ENCODE data around the gene C16orf92.
A peak's percentile ranks its signal among the peaks of the same experiment; 100 is the strongest.

C16orf92 gene

GRCh38 chr16:30004424-30004776, 18.6 kb upstream of the C16orf92 start:
- Histone ChIP-seq H3K27ac (replicated peaks; ENCODE audit: low read length) (no peak overlapping the region), H4K91ac (ENCODE audit: low read depth, low read length, poor library complexity) (no peak overlapping the region), H4K8ac (ENCODE audit: low read depth, low read length) (no peak overlapping the region), H3K4me1 (ENCODE audit: control insufficient read depth in 2 of 2, insufficient read depth in 1 of 2, low read depth in 1 of 2, low read length in 2 of 2) (no peaks in the 10 kb centered on the region), H3K4me2 (ENCODE audit: insufficient read depth, low read length, poor library complexity, severe bottlenecking) (no peak overlapping the region), H3K4ac (ENCODE audit: low read length) (peak overlapping the region; percentile 53), H2BK12ac (ENCODE audit: low read length) (no peak overlapping the region), H3K36me3 (replicated peaks in 1 of 2; ENCODE audit: control insufficient read depth in 2 of 2, insufficient read depth in 2 of 2, low read length in 2 of 2) (peaks cover 19 to 48% of the 10 kb centered on the region in 2 donors), H2BK120ac (ENCODE audit: low read depth, low read length) (no peak overlapping the region), H3K23ac (ENCODE audit: low read depth, low read length, poor library complexity) (peak overlapping the region; percentile 73), H3K18ac (ENCODE audit: low read length) (no peak overlapping the region), H3K14ac (ENCODE audit: low read length) (no peak overlapping the region), H2BK5ac (ENCODE audit: low read length) (peak overlapping the region; percentile 39), H3K27me3 (ENCODE audit: control insufficient read depth in 3 of 3, insufficient read depth in 3 of 3, low read depth in 1 of 3, low read length in 3 of 3) (no peaks in the 10 kb centered on the region), H3K4me3 (ENCODE audit: low read length in 2 of 2) (no peak overlapping the region), H3K9me3 (replicated peaks in 1 of 2; ENCODE audit: control insufficient read depth in 2 of 2, insufficient read depth in 1 of 2, low read depth in 1 of 2, low read length in 2 of 2) (no peaks in the 10 kb centered on the region), H2AK5ac (ENCODE audit: low read depth, low read length) (peak overlapping the region; percentile 46), H2BK15ac (ENCODE audit: low read length) (no peak overlapping the region), H2AFZ (ENCODE audit: low read length) (no peak overlapping the region), H3K79me1 (ENCODE audit: low read depth, low read length) (peaks cover 6% of the 10 kb centered on the region), H3K9ac (ENCODE audit: low read depth, low read length, poor library complexity) (no peak overlapping the region)
- DNase-seq (ENCODE audit: low spot score): no peak
- WGBS, 2 donors (ENCODE audit: extremely low coverage in 2 of 2, insufficient read length in 2 of 2, insufficient replicate concordance in 1 of 2): no CpG with 5 or more reads among the region's 19 CpGs

DNA sequence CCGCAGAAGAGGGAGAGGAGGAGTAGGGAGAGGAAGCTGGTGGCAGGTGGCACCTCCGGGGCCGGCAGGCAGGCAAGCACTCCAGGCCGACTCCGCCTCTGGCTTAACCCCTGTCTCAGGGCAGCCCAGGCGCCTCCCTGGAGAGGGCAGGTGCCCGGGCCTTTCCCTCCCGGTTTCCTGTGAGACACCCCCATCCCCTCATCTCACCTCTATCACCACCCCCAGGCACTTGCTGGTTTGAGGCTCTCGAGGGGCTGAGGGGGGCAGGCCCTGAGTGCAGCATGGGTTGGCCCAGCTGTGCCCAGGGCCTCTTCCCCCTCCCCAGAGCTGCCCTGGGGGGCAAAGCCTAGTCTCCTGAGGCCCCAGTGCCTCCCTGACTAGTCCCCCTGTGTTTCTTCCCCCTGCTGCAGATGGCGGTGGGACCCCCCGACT, 18.2 kb upstream of the C16orf92 start:
- H2BK12ac ChIP-seq (ENCODE audit: low read length): no peak overlapping the region
- H3K4me1 ChIP-seq (ENCODE audit: control insufficient read depth in 2 of 2, insufficient read depth in 1 of 2, low read depth in 1 of 2, low read length in 2 of 2): peaks cover 0 to 1% of the 10 kb centered on the region in 2 donors
- no peak overlapping the region for H3K4me2 ChIP-seq (ENCODE audit: insufficient read depth, low read length, poor library complexity, severe bottlenecking)
- H3K4ac ChIP-seq (ENCODE audit: low read length): no peak overlapping the region
- peaks cover 16 to 44% of the 10 kb centered on the region in 2 donors for H3K36me3 ChIP-seq (replicated peaks in 1 of 2; ENCODE audit: control insufficient read depth in 2 of 2, insufficient read depth in 2 of 2, low read length in 2 of 2)
- no peak overlapping the region for H2BK5ac ChIP-seq (ENCODE audit: low read length)
- no peak overlapping the region for H3K4me3 ChIP-seq (ENCODE audit: low read length in 2 of 2)
- H4K8ac ChIP-seq (ENCODE audit: low read depth, low read length): no peak overlapping the region
- H3K79me1 ChIP-seq (ENCODE audit: low read depth, low read length): peaks cover 6% of the 10 kb centered on the region
- no peak overlapping the region for H2BK15ac ChIP-seq (ENCODE audit: low read length)
- H3K14ac ChIP-seq (ENCODE audit: low read length): peak overlapping the region; percentile 8
- H3K27ac ChIP-seq (replicated peaks; ENCODE audit: low read length): no peak overlapping the region
- peak overlapping the region; percentile 46 for H2AK5ac ChIP-seq (ENCODE audit: low read depth, low read length)
- H2AFZ ChIP-seq (ENCODE audit: low read length): no peak overlapping the region
- WGBS, 2 donors (ENCODE audit: extremely low coverage in 2 of 2, insufficient read length in 2 of 2, insufficient replicate concordance in 1 of 2): no CpG with 5 or more reads among the region's 11 CpGs
- H4K91ac ChIP-seq (ENCODE audit: low read depth, low read length, poor library complexity): no peak overlapping the region
- no peak overlapping the region for H3K18ac ChIP-seq (ENCODE audit: low read length)
- DNase-seq (ENCODE audit: low spot score): no peak
- no peaks in the 10 kb centered on the region for H3K27me3 ChIP-seq (ENCODE audit: control insufficient read depth in 3 of 3, insufficient read depth in 3 of 3, low read depth in 1 of 3, low read length in 3 of 3)
- no peaks in the 10 kb centered on the region for H3K9me3 ChIP-seq (replicated peaks in 1 of 2; ENCODE audit: control insufficient read depth in 2 of 2, insufficient read depth in 1 of 2, low read depth in 1 of 2, low read length in 2 of 2)
- H2BK120ac ChIP-seq (ENCODE audit: low read depth, low read length): no peak overlapping the region
- peak overlapping the region; percentile 70 for H3K9ac ChIP-seq (ENCODE audit: low read depth, low read length, poor library complexity)
- peak overlapping the region; percentile 73 for H3K23ac ChIP-seq (ENCODE audit: low read depth, low read length, poor library complexity)

GRCh38 chr16:30005341-30006094, 17.5 kb upstream of the C16orf92 start:
- Histone ChIP-seq H2BK5ac (ENCODE audit: low read length) (no peak overlapping the region), H4K8ac (ENCODE audit: low read depth, low read length) (no peak overlapping the region), H2BK12ac (ENCODE audit: low read length) (no peak overlapping the region), H2BK15ac (ENCODE audit: low read length) (no peak overlapping the region), H3K4me3 (ENCODE audit: low read length in 2 of 2) (no peak overlapping the region), H3K23ac (ENCODE audit: low read depth, low read length, poor library complexity) (peak overlapping the region; percentile 52), H3K27me3 (ENCODE audit: control insufficient read depth in 3 of 3, insufficient read depth in 3 of 3, low read depth in 1 of 3, low read length in 3 of 3) (peaks cover 0 to 6% (median 6%) of the 10 kb centered on the region in 3 experiments), H3K27ac (replicated peaks; ENCODE audit: low read length) (no peak overlapping the region), H3K14ac (ENCODE audit: low read length) (no peak overlapping the region), H3K36me3 (replicated peaks in 1 of 2; ENCODE audit: control insufficient read depth in 2 of 2, insufficient read depth in 2 of 2, low read length in 2 of 2) (peaks cover 16 to 37% of the 10 kb centered on the region in 2 donors), H3K9ac (ENCODE audit: low read depth, low read length, poor library complexity) (no peak overlapping the region), H4K91ac (ENCODE audit: low read depth, low read length, poor library complexity) (no peak overlapping the region), H3K9me3 (replicated peaks in 1 of 2; ENCODE audit: control insufficient read depth in 2 of 2, insufficient read depth in 1 of 2, low read depth in 1 of 2, low read length in 2 of 2) (no peaks in the 10 kb centered on the region), H2BK120ac (ENCODE audit: low read depth, low read length) (no peak overlapping the region), H3K79me1 (ENCODE audit: low read depth, low read length) (peaks cover 6% of the 10 kb centered on the region), H2AK5ac (ENCODE audit: low read depth, low read length) (no peak overlapping the region), H3K18ac (ENCODE audit: low read length) (no peak overlapping the region), H3K4ac (ENCODE audit: low read length) (no peak overlapping the region), H3K4me1 (ENCODE audit: control insufficient read depth in 2 of 2, insufficient read depth in 1 of 2, low read depth in 1 of 2, low read length in 2 of 2) (peaks cover 5 to 8% of the 10 kb centered on the region in 2 donors), H2AFZ (ENCODE audit: low read length) (no peak overlapping the region), H3K4me2 (ENCODE audit: insufficient read depth, low read length, poor library complexity, severe bottlenecking) (no peak overlapping the region)
- WGBS, 2 donors (ENCODE audit: extremely low coverage in 2 of 2, insufficient read length in 2 of 2, insufficient replicate concordance in 1 of 2): no CpG with 5 or more reads among the region's 35 CpGs
- DNase-seq (ENCODE audit: low spot score): no peak

GRCh38 chr16:30006095-30006473, 16.9 kb upstream of the C16orf92 start:
- Histone ChIP-seq H3K14ac (ENCODE audit: low read length) (no peak overlapping the region), H2BK5ac (ENCODE audit: low read length) (no peak overlapping the region), H2AK5ac (ENCODE audit: low read depth, low read length) (peak overlapping the region; percentile 17), H3K18ac (ENCODE audit: low read length) (no peak overlapping the region), H3K4me2 (ENCODE audit: insufficient read depth, low read length, poor library complexity, severe bottlenecking) (no peak overlapping the region), H3K27me3 (ENCODE audit: control insufficient read depth in 3 of 3, insufficient read depth in 3 of 3, low read depth in 1 of 3, low read length in 3 of 3) (peaks cover 0 to 9% (median 6%) of the 10 kb centered on the region in 3 experiments), H2BK15ac (ENCODE audit: low read length) (no peak overlapping the region), H3K23ac (ENCODE audit: low read depth, low read length, poor library complexity) (peak overlapping the region; percentile 45), H2BK12ac (ENCODE audit: low read length) (peak overlapping the region; percentile 18), H4K91ac (ENCODE audit: low read depth, low read length, poor library complexity) (no peak overlapping the region), H3K27ac (replicated peaks; ENCODE audit: low read length) (no peak overlapping the region), H3K4ac (ENCODE audit: low read length) (no peak overlapping the region), H4K8ac (ENCODE audit: low read depth, low read length) (no peak overlapping the region), H3K9me3 (replicated peaks in 1 of 2; ENCODE audit: control insufficient read depth in 2 of 2, insufficient read depth in 1 of 2, low read depth in 1 of 2, low read length in 2 of 2) (no peaks in the 10 kb centered on the region), H3K4me3 (ENCODE audit: low read length in 2 of 2) (no peak overlapping the region), H2BK120ac (ENCODE audit: low read depth, low read length) (no peak overlapping the region), H3K9ac (ENCODE audit: low read depth, low read length, poor library complexity) (no peak overlapping the region), H3K36me3 (replicated peaks in 1 of 2; ENCODE audit: control insufficient read depth in 2 of 2, insufficient read depth in 2 of 2, low read length in 2 of 2) (peaks cover 16 to 32% of the 10 kb centered on the region in 2 donors), H3K4me1 (ENCODE audit: control insufficient read depth in 2 of 2, insufficient read depth in 1 of 2, low read depth in 1 of 2, low read length in 2 of 2) (peaks cover 6 to 11% of the 10 kb centered on the region in 2 donors), H2AFZ (ENCODE audit: low read length) (no peak overlapping the region), H3K79me1 (ENCODE audit: low read depth, low read length) (peaks cover 6% of the 10 kb centered on the region)
- no peak for DNase-seq (ENCODE audit: low spot score)
- no CpG with 5 or more reads among the region's 18 CpGs for WGBS, 2 donors (ENCODE audit: extremely low coverage in 2 of 2, insufficient read length in 2 of 2, insufficient replicate concordance in 1 of 2)

Measured in neuronal stem cell (in vitro differentiated cells).